Keratinocyte (primary cell): ENCODE results near the gene CELA1. TPM values are rescaled to one million over a fixed set of nuclear protein-coding genes. Genes with fewer than 3 reads are reported as not detected.

Experiments
- DNase-seq: peaks from one replicate; pipeline ENCODE4 v3.0.0-alpha.2; 2011; ENCODE audit warnings: low read depth, missing footprints, low spot score
- FAIRE-seq: peaks from 2 replicates; lab custom pipeline; 2011; peaks lifted over from hg19 to GRCh38; lab: Jason Lieb, UNC
- H2AFZ ChIP-seq: 2 replicates; pipeline ENCODE4 v1.6.0; 2012; ENCODE audit warnings: low read length, control low read depth, inconsistent platforms; ENCODE audit not compliant: control insufficient read depth
- H3K27ac ChIP-seq: 2 replicates; pipeline ENCODE4 v1.5.1; 2011; ENCODE audit warnings: low read length; ENCODE audit not compliant: control insufficient read depth, insufficient read depth
- H3K27me3 ChIP-seq: 3 replicates; pipeline ENCODE4 v1.6.0; 2011; ENCODE audit warnings: low read length; ENCODE audit not compliant: control insufficient read depth, insufficient read depth; ENCODE audit errors: extremely low read depth
- H3K36me3 ChIP-seq, 2 experiments: 2 replicates in 1 of 2; 3 replicates in 1 of 2; pipeline ENCODE4 v1.5.1; 2011; ENCODE audit warnings: low read length in 2 of 2, mild to moderate bottlenecking in 1 of 2; ENCODE audit not compliant: control insufficient read depth in 2 of 2, insufficient read depth in 2 of 2; ENCODE audit errors: extremely low read depth in 1 of 2
- H3K4me1 ChIP-seq: 3 replicates; pipeline ENCODE4 v1.5.1; 2011; ENCODE audit warnings: low read length; ENCODE audit not compliant: control insufficient read depth, insufficient read depth; ENCODE audit errors: extremely low read depth
- H3K4me2 ChIP-seq: 3 replicates; pipeline ENCODE4 v1.6.0; 2011; ENCODE audit warnings: low read depth, low read length; ENCODE audit not compliant: control insufficient read depth, insufficient read depth; ENCODE audit errors: extremely low read depth
- H3K4me3 ChIP-seq, 3 experiments: fragments of 200-600 bp in 1 of 3; sonication (generic) in 1 of 3; 2 replicates in 2 of 3; 3 replicates in 1 of 3; pipeline ENCODE4 v1.5.1; 2011 to 2016; ENCODE audit warnings: low read length in 3 of 3, mild to moderate bottlenecking in 3 of 3, control low read depth in 2 of 3, inconsistent platforms in 1 of 3, low read depth in 1 of 3, mixed read lengths in 1 of 3, mixed run types in 1 of 3, moderate library complexity in 1 of 3; ENCODE audit not compliant: control insufficient read depth in 2 of 3, insufficient read depth in 2 of 3; ENCODE audit errors: extremely low read depth in 1 of 3
- H3K79me2 ChIP-seq: 2 replicates; pipeline ENCODE4 v1.6.0; 2012; ENCODE audit warnings: low read length; ENCODE audit not compliant: control insufficient read depth, insufficient read depth
- H3K9ac ChIP-seq: 3 replicates; pipeline ENCODE4 v1.6.0; 2011; ENCODE audit warnings: low read length; ENCODE audit not compliant: control insufficient read depth, insufficient read depth; ENCODE audit errors: extremely low read depth
- H3K9me1 ChIP-seq: 3 replicates; pipeline ENCODE4 v1.6.0; 2011; ENCODE audit warnings: low read length; ENCODE audit not compliant: control insufficient read depth, insufficient read depth; ENCODE audit errors: extremely low read depth
- H3K9me3 ChIP-seq: 2 replicates; pipeline ENCODE4 v1.5.1; 2012; ENCODE audit warnings: low read depth, low read length; ENCODE audit not compliant: control insufficient read depth
- H4K20me1 ChIP-seq: 3 replicates; pipeline ENCODE4 v1.6.0; 2011; ENCODE audit warnings: low read length; ENCODE audit not compliant: control insufficient read depth, insufficient read depth; ENCODE audit errors: extremely low read depth
- EZH2 ChIP-seq: IDR thresholded peaks from one replicate; pipeline ENCODE4 v1.6.1; 2012; ENCODE audit warnings: inconsistent platforms, mild to moderate bottlenecking, low read length, moderate library complexity
- dilution Hi-C: fragments of 300-500 bp; cut with MboI; formaldehyde crosslinking; loops from one replicate; pipeline ENCODE4 v1.7.0; 2020; ENCODE audit warnings: low sequenced_read_pairs; ENCODE audit not compliant: extremely low pct_ligation_motif_present
- polyA plus RNA-seq, 5 experiments: library from polyadenylated mRNA; depleted of rRNA in 3 of 5; stranded (reverse) in 3 of 5; stranded (forward) in 1 of 5; unstranded in 1 of 5; fragments of >200 nt; gene quantifications; 1 replicate in 1 of 5; 2 replicates in 3 of 5; 3 replicates in 1 of 5; pipeline versions ENCODE4 v1.2.1 to v1.2.3, GENCODE V29; 2011 to 2012; ENCODE audit warnings: missing spikeins in 2 of 5, low read depth in 1 of 5, low replicate concordance in 1 of 5
- TF ChIP-seq, protein P1 (sequence below), 3 experiments: IDR thresholded peaks in 1 of 3; conservative IDR thresholded peaks in 1 of 3; optimal IDR thresholded peaks in 1 of 3; 2 replicates in 2 of 3; 3 replicates in 1 of 3; pipeline versions ENCODE3 to v1.5.1; 2011; ENCODE audit warnings: low read length in 3 of 3, mild to moderate bottlenecking in 3 of 3, moderate library complexity in 2 of 3, control low read depth in 1 of 3, inconsistent platforms in 1 of 3; ENCODE audit not compliant: insufficient read depth in 2 of 3; ENCODE audit errors: extremely low read depth in 1 of 3

The CELA1 gene
- polyA plus RNA-seq, 1 donor (not counting 4 experiments of a cell fraction or from before 2014, with no cell fraction given), result not detected

DNA sequence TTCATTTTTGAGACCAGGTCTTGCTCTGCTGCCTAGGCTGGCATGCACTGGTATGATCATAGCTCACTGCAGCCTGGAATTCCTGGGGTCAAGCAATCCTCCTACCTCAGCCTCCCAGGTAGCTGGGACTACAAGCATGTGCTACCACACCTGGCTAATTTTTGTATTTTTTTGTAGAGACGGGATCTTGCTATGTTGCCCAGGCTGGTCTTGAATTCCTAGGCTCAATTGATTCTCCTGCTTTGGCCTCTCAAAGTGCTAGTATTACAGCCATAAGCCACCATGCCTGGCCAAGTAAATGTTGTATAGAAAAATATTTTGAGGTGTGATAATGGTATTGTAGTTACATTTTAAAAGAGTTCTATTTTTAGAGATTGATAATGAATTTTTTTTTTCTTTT is 35.1 kb downstream of the CELA1 start:
- Histone ChIP-seq H3K79me2 (no peaks in the 10 kb centered on the region), H3K27ac (no peak overlapping the region), H3K4me3 (no peak overlapping the region), H3K36me3 (no peaks in the 10 kb centered on the region), H2AFZ (no peak overlapping the region), H3K9me3 (no peaks in the 10 kb centered on the region), H4K20me1 (no peaks in the 10 kb centered on the region), H3K4me2 (no peak overlapping the region), H3K9ac (no peak overlapping the region), H3K27me3 (no peaks in the 10 kb centered on the region), H3K9me1 (no peaks in the 10 kb centered on the region), H3K4me1 (peaks cover 10% of the 10 kb centered on the region)
- no peak for FAIRE-seq
- dilution Hi-C loops, result no loop called here
- TF ChIP-seq EZH2, result no peak
- TF ChIP-seq, protein P1, sequence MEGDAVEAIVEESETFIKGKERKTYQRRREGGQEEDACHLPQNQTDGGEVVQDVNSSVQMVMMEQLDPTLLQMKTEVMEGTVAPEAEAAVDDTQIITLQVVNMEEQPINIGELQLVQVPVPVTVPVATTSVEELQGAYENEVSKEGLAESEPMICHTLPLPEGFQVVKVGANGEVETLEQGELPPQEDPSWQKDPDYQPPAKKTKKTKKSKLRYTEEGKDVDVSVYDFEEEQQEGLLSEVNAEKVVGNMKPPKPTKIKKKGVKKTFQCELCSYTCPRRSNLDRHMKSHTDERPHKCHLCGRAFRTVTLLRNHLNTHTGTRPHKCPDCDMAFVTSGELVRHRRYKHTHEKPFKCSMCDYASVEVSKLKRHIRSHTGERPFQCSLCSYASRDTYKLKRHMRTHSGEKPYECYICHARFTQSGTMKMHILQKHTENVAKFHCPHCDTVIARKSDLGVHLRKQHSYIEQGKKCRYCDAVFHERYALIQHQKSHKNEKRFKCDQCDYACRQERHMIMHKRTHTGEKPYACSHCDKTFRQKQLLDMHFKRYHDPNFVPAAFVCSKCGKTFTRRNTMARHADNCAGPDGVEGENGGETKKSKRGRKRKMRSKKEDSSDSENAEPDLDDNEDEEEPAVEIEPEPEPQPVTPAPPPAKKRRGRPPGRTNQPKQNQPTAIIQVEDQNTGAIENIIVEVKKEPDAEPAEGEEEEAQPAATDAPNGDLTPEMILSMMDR (optimal IDR thresholded peaks at IDR 0.05 in 1 of 3, IDR thresholded peaks at IDR 0.05 in 1 of 3, conservative IDR thresholded peaks at IDR 0.05 in 1 of 3; ENCODE audit: extremely low read depth in 1 of 3, insufficient read depth in 2 of 3, low read length in 3 of 3), result no peak
- DNase-seq, result no peak

DNA sequence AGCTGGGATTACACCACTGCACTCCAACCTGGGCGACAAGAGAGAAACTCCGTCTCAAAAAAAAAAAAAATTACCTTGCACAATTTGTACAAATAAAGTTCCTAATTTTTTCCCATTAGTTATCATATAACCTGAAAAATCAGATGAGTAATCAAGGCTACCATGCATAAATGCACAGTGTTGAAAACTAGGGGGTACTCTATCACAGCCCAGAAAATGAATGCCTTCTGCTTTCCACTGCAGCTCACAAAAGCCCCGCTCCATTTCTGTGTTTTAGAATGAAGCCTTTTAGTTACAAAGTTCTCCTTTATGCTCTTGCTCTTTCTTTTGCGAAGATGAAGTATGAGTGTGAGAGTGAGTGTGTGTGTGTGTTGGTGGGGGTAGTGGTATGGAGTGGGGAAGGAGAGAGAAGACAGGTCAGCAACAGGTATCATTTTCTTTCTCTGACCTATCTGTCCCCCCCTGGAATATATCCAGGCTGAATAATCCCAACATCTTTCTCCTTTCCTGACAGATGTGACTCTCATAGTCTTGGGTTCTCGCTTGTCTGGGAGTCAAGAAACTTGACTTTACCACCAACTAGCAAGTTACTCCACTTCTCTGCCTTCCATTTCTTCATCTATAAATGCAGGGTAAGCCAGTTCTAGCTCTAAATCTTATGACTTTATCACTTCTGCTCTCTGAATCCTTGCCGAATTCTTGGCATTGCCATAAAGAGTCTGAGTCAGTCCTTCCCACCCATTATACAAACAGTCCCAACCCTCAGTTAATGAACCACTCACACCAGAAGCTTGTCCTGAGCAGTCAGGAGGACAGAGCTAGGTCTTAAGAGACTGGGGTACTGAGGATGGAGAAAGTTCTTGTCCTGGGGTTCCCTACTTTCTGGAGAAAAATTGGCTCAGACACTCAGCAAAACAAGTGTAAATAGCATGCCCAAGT is 38.6 kb downstream of the CELA1 start:
- H3K79me2 ChIP-seq, result no peaks in the 10 kb centered on the region
- no peaks in the 10 kb centered on the region for H4K20me1 ChIP-seq
- peak overlapping the region; percentile 13 for H2AFZ ChIP-seq
- H3K4me1 ChIP-seq, result peaks cover 10% of the 10 kb centered on the region
- DNase-seq, result no peak
- H3K9ac ChIP-seq, result peak overlapping the region; percentile 2
- no peak overlapping the region for H3K4me3 ChIP-seq
- H3K27me3 ChIP-seq, result no peaks in the 10 kb centered on the region
- no peaks in the 10 kb centered on the region for H3K9me1 ChIP-seq
- H3K36me3 ChIP-seq, result no peaks in the 10 kb centered on the region
- H3K4me2 ChIP-seq, result peak overlapping the region; percentile 35
- no peaks in the 10 kb centered on the region for H3K9me3 ChIP-seq
- H3K27ac ChIP-seq, result no peak overlapping the region
- no peak for TF ChIP-seq EZH2
- TF ChIP-seq, protein P1 (optimal IDR thresholded peaks at IDR 0.05 in 1 of 3, IDR thresholded peaks at IDR 0.05 in 1 of 3, conservative IDR thresholded peaks at IDR 0.05 in 1 of 3; ENCODE audit: extremely low read depth in 1 of 3, insufficient read depth in 2 of 3, low read length in 3 of 3), result no peak
- dilution Hi-C loops, result no loop called here
- peak; percentile 77 for FAIRE-seq
